ENCODE measurements around the gene PJA1. TPM values are rescaled to one million over a fixed set of nuclear protein-coding genes. Genes with fewer than 3 reads are reported as not detected.

The PJA1 gene, protein sequence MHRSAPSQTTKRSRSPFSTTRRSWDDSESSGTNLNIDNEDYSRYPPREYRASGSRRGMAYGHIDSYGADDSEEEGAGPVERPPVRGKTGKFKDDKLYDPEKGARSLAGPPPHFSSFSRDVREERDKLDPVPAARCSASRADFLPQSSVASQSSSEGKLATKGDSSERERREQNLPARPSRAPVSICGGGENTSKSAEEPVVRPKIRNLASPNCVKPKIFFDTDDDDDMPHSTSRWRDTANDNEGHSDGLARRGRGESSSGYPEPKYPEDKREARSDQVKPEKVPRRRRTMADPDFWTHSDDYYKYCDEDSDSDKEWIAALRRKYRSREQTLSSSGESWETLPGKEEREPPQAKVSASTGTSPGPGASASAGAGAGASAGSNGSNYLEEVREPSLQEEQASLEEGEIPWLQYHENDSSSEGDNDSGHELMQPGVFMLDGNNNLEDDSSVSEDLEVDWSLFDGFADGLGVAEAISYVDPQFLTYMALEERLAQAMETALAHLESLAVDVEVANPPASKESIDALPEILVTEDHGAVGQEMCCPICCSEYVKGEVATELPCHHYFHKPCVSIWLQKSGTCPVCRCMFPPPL
- total RNA-seq, result 118 TPM

DNA sequence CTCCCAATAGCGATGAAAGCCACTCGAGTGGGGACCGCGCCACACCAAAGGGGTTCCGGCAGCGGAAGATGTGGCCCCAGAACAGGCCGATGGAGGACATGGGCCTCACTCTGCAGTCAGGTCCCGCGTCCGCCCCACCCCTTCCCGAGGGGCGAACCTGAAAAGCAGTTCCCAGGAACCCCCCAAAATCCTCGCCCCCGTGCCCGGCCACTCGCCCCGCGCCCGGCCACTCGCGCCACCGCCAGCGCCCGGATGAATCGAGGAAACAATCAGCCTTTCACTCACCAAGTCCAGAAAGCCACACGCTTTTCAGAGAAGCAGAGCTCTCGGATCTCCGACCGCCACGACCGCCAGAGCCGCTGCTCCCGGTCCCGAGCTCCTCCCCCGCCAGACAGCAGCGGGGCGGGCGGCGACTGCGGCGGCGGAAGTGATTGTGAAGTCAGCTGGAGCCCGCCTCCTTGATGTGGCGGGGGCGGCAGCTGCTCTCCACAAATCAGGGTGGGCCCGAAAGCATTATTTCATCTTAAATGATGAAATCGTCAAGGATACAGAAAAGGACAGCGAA, at the start of gene PJA1:
TSS of gene PJA1 (minus strand) at position 367 of the 565 bp plus-strand sequence. CDS start 2,380 bp downstream, outside the sequence.

